Skeletal muscle cell (primary cell): ENCODE data around the gene HES2.

Source experiments
- DNase-seq: peaks from one replicate; pipeline ENCODE4 v3.0.0-alpha.2; 2010; ENCODE audit warnings: low read depth
- H3K4me3 ChIP-seq: 2 replicates; pipeline ENCODE4 v1.5.1; 2011; ENCODE audit warnings: low read depth, mild to moderate bottlenecking, control low read depth, low read length, moderate library complexity

HES2 gene

GRCh38 chr1:6419804-6420453 is at the start of gene HES2:
Gene HES2 (minus strand): TSS chr1:6419919. CDS start chr1:6419820, 99 bp downstream.
- H3K4me3 ChIP-seq = peak within 1 kb of the TSS; percentile 28
- DNase-seq = no peak

GRCh38 chr1:6468729-6469461 is 49.2 kb upstream of the HES2 start:
- H3K4me3 ChIP-seq = no peak overlapping the region
- no peak for DNase-seq

- DNase-seq = no peak
Observed at GRCh38 chr1:6467744-6468688, 48.3 kb upstream of the HES2 start.

GRCh38 chr1:6467224-6467623 is 47.5 kb upstream of the HES2 start:
- DNase-seq = no peak
- no peak overlapping the region for H3K4me3 ChIP-seq

More at GRCh38 chr1:6467744-6468688, 48.3 kb upstream of the HES2 start:
- no peak overlapping the region for H3K4me3 ChIP-seq

GRCh38 chr1:6466751-6467150 is 47.0 kb upstream of the HES2 start:
- DNase-seq = no peak
- H3K4me3 ChIP-seq = no peak overlapping the region

- DNase-seq = no peak
- H3K4me3 ChIP-seq = no peak within 1 kb of the TSS
Observed at GRCh38 chr1:6466023-6466422, 46.3 kb upstream of the HES2 start, which contains the start of gene TNFRSF25. Gene TNFRSF25 (minus strand): TSS chr1:6466173. CDS start chr1:6466107, 66 bp downstream.

- H3K4me3 ChIP-seq = no peak overlapping the region
- no peak for DNase-seq
Observed at GRCh38 chr1:6465461-6466005, 45.8 kb upstream of the HES2 start.

- DNase-seq = no peak
- no peak overlapping the region for H3K4me3 ChIP-seq
Observed at GRCh38 chr1:6464915-6465314, 45.2 kb upstream of the HES2 start.

GRCh38 chr1:6464514-6464836 is 44.8 kb upstream of the HES2 start:
- DNase-seq = no peak
- no peak overlapping the region for H3K4me3 ChIP-seq

GRCh38 chr1:6463120-6463412 is 43.3 kb upstream of the HES2 start:
- no peak overlapping the region for H3K4me3 ChIP-seq
- DNase-seq = no peak

GRCh38 chr1:6462412-6463119 is 42.8 kb upstream of the HES2 start:
- DNase-seq = no peak
- no peak overlapping the region for H3K4me3 ChIP-seq

- DNase-seq = no peak
- no peak overlapping the region for H3K4me3 ChIP-seq
Observed at GRCh38 chr1:6461538-6462411, 42.1 kb upstream of the HES2 start.

- no peak overlapping the region for H3K4me3 ChIP-seq
- no peak for DNase-seq
Observed at GRCh38 chr1:6461051-6461530, 41.4 kb upstream of the HES2 start.

- H3K4me3 ChIP-seq = peak overlapping the region; percentile 18
- DNase-seq = no peak
Observed at GRCh38 chr1:6460301-6461050, 40.8 kb upstream of the HES2 start.

GRCh38 chr1:6459850-6460265 is 40.1 kb upstream of the HES2 start:
- no peak for DNase-seq
- H3K4me3 ChIP-seq = peak overlapping the region; percentile 18

- DNase-seq = no peak
- no peak overlapping the region for H3K4me3 ChIP-seq
Observed at GRCh38 chr1:6456800-6457466, 37.2 kb upstream of the HES2 start.
